Subcutaneous adipose tissue (tissue), 4 donors: Measurements from ENCODE around the gene SNRNP40. TPM values are rescaled to one million over a fixed set of nuclear protein-coding genes. Genes with fewer than 3 reads are reported as not detected.

Experiments
- total RNA-seq, 4 donors: library from RNA; depleted of rRNA; stranded (reverse); fragments of >200 nt; gene quantifications; one replicate each; pipeline ENCODE4 v1.1.0, GENCODE V29; 2016
- TF ChIP-seq, protein P1 (sequence below): fragments of 450-650 bp; IDR thresholded peaks from one replicate; pipeline ENCODE4 v1.5.1; 2016; ENCODE audit warnings: low read depth, mild to moderate bottlenecking, control low read depth, antibody characterized with exemption, moderate library complexity

Gene SNRNP40
- total RNA-seq, 4 donors from 2014 or later: 31.9 to 41.9 (median 33.9) TPM

- TF ChIP-seq, protein P1, sequence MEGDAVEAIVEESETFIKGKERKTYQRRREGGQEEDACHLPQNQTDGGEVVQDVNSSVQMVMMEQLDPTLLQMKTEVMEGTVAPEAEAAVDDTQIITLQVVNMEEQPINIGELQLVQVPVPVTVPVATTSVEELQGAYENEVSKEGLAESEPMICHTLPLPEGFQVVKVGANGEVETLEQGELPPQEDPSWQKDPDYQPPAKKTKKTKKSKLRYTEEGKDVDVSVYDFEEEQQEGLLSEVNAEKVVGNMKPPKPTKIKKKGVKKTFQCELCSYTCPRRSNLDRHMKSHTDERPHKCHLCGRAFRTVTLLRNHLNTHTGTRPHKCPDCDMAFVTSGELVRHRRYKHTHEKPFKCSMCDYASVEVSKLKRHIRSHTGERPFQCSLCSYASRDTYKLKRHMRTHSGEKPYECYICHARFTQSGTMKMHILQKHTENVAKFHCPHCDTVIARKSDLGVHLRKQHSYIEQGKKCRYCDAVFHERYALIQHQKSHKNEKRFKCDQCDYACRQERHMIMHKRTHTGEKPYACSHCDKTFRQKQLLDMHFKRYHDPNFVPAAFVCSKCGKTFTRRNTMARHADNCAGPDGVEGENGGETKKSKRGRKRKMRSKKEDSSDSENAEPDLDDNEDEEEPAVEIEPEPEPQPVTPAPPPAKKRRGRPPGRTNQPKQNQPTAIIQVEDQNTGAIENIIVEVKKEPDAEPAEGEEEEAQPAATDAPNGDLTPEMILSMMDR: no peak
Measured at GRCh38 chr1:31216016-31216415, 80.6 kb downstream of the SNRNP40 start.

GRCh38 chr1:31215065-31215570, 81.5 kb downstream of the SNRNP40 start:
- TF ChIP-seq, protein P1: no peak

- TF ChIP-seq, protein P1: no peak
Measured at GRCh38 chr1:31214316-31215064, 82.1 kb downstream of the SNRNP40 start.

Other genes with a start within 250 kb of the SNRNP40 start
- 100 to 1,000 TPM in 1 of 4 donors, 10 to 100 TPM in 3; 75.1 to 104 (median 86.4) TPM for gene PUM1, start 231.1 kb downstream of the SNRNP40 start, total RNA-seq
- not detected for gene NKAIN1, start 56.9 kb downstream of the SNRNP40 start, total RNA-seq
- gene ZCCHC17, start 244 bp upstream of the SNRNP40 start, total RNA-seq: 10 to 100 TPM; 20.4 to 23.5 (median 21.7) TPM
- 10 to 100 TPM in 3 of 4 donors, not detected in 1; 17.8 to 43.2 (median 18.8) TPM for gene FABP3, start 76.3 kb upstream of the SNRNP40 start, total RNA-seq
- gene SERINC2, start 116.4 kb upstream of the SNRNP40 start, total RNA-seq: 10 to 100 TPM in 1 of 4 donors, 1 to 10 TPM in 3; 1.6 to 11.0 (median 7.2) TPM